CD4-positive, alpha-beta T cell treated with Interleukin-4 for 1 hour (primary cell): Measurements from ENCODE around the gene CHRNA5.
A peak's percentile ranks its signal among the peaks of the same experiment; 100 is the strongest.
"Not testable (repeated sequence)": the region's sequence is repeated elsewhere in the genome, so short reads cannot be mapped to it uniquely, and the experiment has no call there.

Source experiments
- DNase-seq, 2 donors: peaks; one replicate each; pipeline ENCODE4 v3.0.0-alpha.2; 2020 to 2022

Gene CHRNA5

DNA sequence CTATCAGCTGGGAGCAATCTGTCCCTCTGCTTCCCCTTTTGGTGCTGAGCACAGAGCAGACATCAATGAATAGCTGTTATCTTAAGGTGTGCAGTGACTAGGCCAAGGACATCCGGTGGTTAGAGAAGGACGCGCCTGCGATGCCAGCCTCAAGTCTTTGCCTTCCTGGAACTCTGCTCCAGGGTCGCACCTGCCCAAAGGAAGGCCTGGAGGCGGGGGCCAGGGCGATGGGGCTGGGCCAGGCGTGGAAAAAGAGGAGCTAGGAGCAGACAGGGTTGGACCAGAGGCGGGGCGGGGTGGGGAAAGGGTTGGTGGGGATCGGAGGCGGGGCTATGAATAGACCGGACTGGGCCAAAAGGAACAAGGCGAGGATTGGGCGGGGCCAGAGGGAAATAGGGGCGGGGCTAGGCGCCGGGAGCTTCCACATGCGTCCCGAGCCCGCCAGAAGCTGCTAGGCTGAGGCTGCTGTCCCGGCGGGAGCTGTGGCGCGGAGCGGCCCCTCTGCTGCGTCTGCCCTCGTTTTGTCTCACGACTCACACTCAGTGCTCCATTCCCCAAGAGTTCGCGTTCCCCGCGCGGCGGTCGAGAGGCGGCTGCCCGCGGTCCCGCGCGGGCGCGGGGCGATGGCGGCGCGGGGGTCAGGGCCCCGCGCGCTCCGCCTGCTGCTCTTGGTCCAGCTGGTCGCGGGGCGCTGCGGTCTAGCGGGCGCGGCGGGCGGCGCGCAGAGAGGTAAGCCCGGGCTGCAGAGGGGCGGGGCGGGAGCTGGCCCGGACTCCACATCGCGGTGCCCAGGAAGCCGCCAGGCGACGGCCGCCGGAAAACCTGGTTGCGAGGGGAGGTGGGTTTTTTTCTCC, at the start of gene CHRNA5:
CHRNA5 (plus strand) TSS at position 424 of the 854 bp plus-strand sequence; CDS start at position 624, 200 bp downstream.
- DNase-seq = peak; percentile 11 to 81

GRCh38 chr15:78520035-78520434, 45.3 kb upstream of the CHRNA5 start:
- DNase-seq = not testable (repeated sequence)

- DNase-seq = no peak
Observed at GRCh38 chr15:78524230-78524629, 41.1 kb upstream of the CHRNA5 start.

GRCh38 chr15:78527325-78527724, 38.0 kb upstream of the CHRNA5 start:
- DNase-seq = no peak

DNA sequence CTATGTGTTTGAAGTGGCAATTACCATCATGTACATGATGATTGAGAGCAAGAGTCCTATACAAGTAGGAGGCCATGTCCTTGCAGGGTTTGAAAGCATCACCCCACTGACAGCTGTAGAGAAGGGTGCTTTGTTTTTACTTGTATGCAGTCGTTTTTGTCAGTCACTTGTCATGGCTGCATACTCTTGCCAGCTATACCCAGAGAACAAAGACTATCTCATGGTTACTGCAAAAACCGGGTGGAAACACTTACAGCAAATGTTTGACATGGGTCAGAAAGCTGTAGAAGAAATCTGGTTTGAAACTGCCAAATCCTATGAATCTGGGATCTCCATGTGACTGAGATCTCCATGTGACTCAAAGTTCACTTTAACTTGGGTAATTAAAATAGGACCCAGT, 32.0 kb upstream of the CHRNA5 start:
- DNase-seq = no peak

- no peak for DNase-seq
Observed at GRCh38 chr15:78536134-78536533, 29.2 kb upstream of the CHRNA5 start.

DNA sequence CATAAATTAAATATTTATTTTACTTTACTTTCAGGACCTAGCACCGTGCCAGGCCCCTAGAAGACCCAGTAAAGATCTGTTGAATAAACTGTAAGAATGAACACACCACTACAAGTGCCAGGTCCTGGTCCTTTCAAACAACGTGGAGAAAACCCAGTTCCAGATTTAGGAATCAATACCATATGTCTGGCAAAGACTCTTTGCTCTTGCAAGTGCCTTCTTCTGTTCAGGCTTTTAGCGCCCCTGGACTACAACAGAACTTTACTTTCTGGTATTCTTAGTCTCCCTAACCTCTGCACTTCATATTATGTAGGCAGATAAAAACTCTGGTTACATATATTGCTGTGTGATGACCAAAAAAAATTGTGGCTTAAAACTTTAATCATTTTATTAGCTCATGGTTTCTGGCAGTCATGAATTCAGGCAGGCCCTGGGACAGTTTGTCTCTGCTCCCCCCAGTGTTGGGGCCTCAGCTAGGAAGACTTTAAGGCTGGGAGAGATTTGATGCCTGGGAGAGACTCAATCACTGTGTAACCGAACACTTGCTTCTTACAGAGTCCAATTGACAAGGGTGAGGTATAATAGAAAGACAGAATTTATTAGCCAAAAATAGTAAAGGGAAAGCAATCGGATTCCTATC, 27.9 kb upstream of the CHRNA5 start:
- no peak for DNase-seq

- no peak for DNase-seq
Observed at GRCh38 chr15:78538358-78538757, 27.0 kb upstream of the CHRNA5 start.

GRCh38 chr15:78539464-78540140, 25.7 kb upstream of the CHRNA5 start:
- DNase-seq = not testable (repeated sequence)

DNA sequence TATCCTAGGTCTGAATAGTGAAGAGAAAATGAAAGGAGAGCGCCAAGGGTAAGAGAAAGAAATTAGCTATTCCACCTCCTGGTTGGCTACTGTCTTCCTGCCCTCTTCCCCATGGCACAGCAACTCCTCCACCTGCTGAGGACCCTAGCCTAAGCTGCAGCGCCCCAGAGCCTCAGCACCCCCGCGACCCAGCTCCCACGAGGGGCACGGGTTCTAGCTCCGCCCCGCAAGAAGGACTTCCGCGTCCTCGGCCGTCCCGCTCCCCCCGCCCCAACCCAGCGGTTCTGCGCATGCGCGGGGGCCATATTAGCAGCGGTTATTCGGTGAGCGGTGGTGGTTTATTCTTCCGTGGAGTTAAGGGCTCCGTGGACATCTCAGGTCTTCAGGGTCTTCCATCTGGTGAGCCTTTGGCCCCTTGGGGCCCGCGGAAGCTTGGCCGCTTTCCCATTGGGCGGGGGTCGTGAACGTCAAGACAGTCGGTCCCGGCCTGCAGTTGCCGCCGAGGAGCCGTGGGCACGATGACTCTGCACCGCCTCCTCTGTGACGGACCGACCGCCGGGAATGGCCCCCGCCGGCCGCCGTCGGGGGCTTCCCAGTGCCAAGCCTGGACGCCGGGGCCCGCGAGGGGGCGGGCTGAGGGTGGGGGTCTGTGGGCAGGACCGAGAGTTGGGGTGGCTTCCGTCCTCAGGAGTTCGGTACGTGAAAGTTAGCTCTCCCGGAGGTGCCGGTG, 25.0 kb upstream of the CHRNA5 start, which contains the start of gene PSMA4:
PSMA4 (plus strand) TSS at position 304 of the 730 bp plus-strand sequence. CDS start 1,484 bp downstream, outside the sequence.
- DNase-seq = peak; percentile 91 to 93

- peak in 1 of 2 donors; percentile 34 for DNase-seq
Observed at GRCh38 chr15:78540871-78541743, 24.2 kb upstream of the CHRNA5 start.

- no peak for DNase-seq
Observed at GRCh38 chr15:78541744-78542034, 23.6 kb upstream of the CHRNA5 start.

- DNase-seq = no peak
Observed at GRCh38 chr15:78542647-78543046, 22.7 kb upstream of the CHRNA5 start.

DNA sequence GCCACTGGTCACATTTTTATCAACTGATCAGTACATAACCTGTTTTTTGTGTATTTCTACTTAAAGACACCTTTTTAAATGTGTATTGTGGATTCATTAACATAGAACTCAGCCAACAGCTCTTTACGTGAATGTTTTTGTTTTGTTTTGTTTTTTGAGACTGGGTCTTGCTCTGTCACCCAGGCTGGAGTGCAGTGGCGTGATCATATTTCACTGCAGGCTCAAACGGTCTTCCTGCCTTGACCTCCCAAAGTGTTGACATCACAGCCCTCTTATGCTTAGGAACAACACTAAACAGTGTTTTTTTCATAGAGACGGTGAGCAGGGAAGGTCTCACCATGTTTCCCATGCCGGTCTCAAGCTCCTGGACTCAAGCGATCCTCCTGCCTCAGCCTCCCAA, 15.1 kb upstream of the CHRNA5 start:
- no peak for DNase-seq

DNA sequence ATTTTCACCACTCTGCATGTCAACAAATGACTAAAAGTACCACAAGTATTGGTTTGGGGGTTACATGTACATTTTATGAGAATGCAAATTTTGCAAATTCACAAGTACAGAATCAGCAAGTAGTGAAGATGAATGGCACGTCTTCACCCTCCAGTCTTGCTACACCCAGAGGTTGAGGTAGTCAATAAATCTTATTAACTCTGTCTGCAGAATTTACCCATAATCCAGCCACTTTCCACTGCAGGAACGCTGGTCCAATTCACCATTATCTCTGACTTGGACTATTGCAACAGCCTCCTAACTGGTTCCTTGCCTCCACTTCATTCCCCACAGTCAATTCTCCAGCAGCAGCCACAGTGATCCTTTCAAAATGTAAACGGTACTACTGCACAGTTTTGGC, 14.5 kb upstream of the CHRNA5 start:
- DNase-seq = no peak

DNA sequence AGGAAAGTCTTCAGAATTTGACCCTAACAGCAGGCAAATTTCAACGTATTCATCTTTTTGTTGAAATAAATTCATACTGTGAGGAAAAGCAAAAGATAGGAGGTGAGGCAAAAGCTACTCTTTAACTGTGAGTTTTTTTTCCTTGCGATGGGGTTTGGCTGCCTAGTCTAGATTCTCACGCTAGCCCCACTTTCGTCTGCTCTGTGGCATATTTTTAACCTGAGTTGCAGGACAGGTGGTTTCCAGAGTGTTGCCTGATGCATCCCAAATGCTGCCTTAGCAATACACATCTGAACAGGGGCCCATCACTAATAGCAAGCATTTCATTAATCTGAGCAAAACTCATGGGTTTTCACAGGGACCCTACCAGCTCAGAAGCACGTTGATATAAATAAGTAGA, 13.4 kb upstream of the CHRNA5 start:
- no peak for DNase-seq

- no peak for DNase-seq
Observed at GRCh38 chr15:78552597-78552996, 12.7 kb upstream of the CHRNA5 start.

- not testable (repeated sequence) for DNase-seq
Observed at GRCh38 chr15:78560201-78560600, 5.1 kb upstream of the CHRNA5 start.

GRCh38 chr15:78561490-78561889, 3.8 kb upstream of the CHRNA5 start:
- no peak for DNase-seq

- DNase-seq = no peak
Observed at GRCh38 chr15:78563092-78563491, 2.2 kb upstream of the CHRNA5 start.

- no peak for DNase-seq
Observed at GRCh38 chr15:78564743-78565096, 600 bp upstream of the CHRNA5 start.
